HepG2 (cell line): ENCODE data around the gene KRTAP29-1. TPM values are rescaled to one million over a fixed set of nuclear protein-coding genes. Genes with fewer than 3 reads are reported as not detected.
A peak's percentile ranks its signal among the peaks of the same experiment; 100 is the strongest.

Experiments used
- ATAC-seq: fragments of 200-7000 bp; cut with Tn5 transposase; 3 replicates; pipeline ENCODE4 v1.9.1; 2020; ENCODE audit warnings: mild to moderate bottlenecking, moderate library complexity
- BruUV-seq: library from RNA; stranded (reverse); fragments of 400-500 nt; replicated peaks from 2 replicates; lab custom pipeline; 2021; lab: Mats Ljungman, UMichigan
- CTCF ChIA-PET: fragments of 300-600 bp; formaldehyde crosslinking; extraction: SDS; loops from one replicate; lab custom pipeline; 2021; ENCODE audit warnings: low total read pairs, inconsistent platforms, low intra/inter-chr PET ratio; lab: Yijun Ruan, JAX
- POLR2A ChIA-PET: fragments of 350-600 bp; sonication (Branson Sonifier 250); formaldehyde crosslinking; loops from one replicate; lab custom pipeline; 2020; ENCODE audit warnings: antibody characterized with exemption, inconsistent platforms; lab: Yijun Ruan, JAX
- DNase-seq: peaks from one replicate; pipeline ENCODE4 v3.0.0-alpha.2; 2015; ENCODE audit warnings: low spot score
- FAIRE-seq: peaks from 3 replicates; lab custom pipeline; 2011; peaks lifted over from hg19 to GRCh38; lab: Jason Lieb, UNC
- H2AFZ ChIP-seq: one replicate; pipeline ENCODE4 v1.6.1; 2011; ENCODE audit warnings: low read length, inconsistent platforms
- H3K27ac ChIP-seq: fragments of 300-600 bp; 3 replicates; pipeline ENCODE4 v1.8.0; 2011; ENCODE audit warnings: mixed run types, mild to moderate bottlenecking, mixed read lengths, low read length, inconsistent platforms; ENCODE audit not compliant: insufficient read depth; ENCODE audit errors: extremely low read length
- H3K27me3 ChIP-seq, 2 experiments: fragments of 200-600 bp in 1 of 2; 2 replicates in 1 of 2; 3 replicates in 1 of 2; pipeline versions ENCODE4 v1.6.0 to v1.8.0; 2011; ENCODE audit warnings: low read length in 2 of 2, mild to moderate bottlenecking in 2 of 2, moderate library complexity in 2 of 2, inconsistent platforms in 1 of 2; ENCODE audit not compliant: insufficient read depth in 2 of 2, control insufficient read depth in 1 of 2
- H3K36me3 ChIP-seq, 2 experiments: fragments of 200-600 bp in 1 of 2; replicated peaks in 1 of 2; 2 replicates in 1 of 2; 3 replicates in 1 of 2; pipeline versions ENCODE4 v1.5.1 to v1.8.0; 2011; ENCODE audit warnings: low read length in 2 of 2, inconsistent platforms in 1 of 2; ENCODE audit not compliant: insufficient read depth in 2 of 2, control insufficient read depth in 1 of 2
- H3K4me1 ChIP-seq: 2 replicates; pipeline ENCODE4 v1.5.1; 2012; ENCODE audit warnings: low read length, inconsistent platforms; ENCODE audit not compliant: insufficient read depth
- H3K4me2 ChIP-seq: 2 replicates; pipeline ENCODE4 v1.6.0; 2011; ENCODE audit warnings: low read depth, low read length, inconsistent platforms
- H3K4me3 ChIP-seq, 3 experiments: fragments of 200-600 bp in 1 of 3; sonication (generic), shearing (Covaris generic) in 1 of 3; replicated peaks in 1 of 3; 2 replicates each; pipeline ENCODE4 v1.5.1; 2011 to 2016; ENCODE audit warnings: low read length in 3 of 3, inconsistent platforms in 2 of 3, low read depth in 2 of 3, mild to moderate bottlenecking in 2 of 3, control low read depth in 1 of 3, mixed read lengths in 1 of 3; ENCODE audit not compliant: insufficient read depth in 1 of 3
- H3K79me2 ChIP-seq: one replicate; pipeline ENCODE4 v1.6.1; 2011; ENCODE audit warnings: low read length, inconsistent platforms; ENCODE audit not compliant: insufficient read depth
- H3K9ac ChIP-seq: 2 replicates; pipeline ENCODE4 v1.6.0; 2011; ENCODE audit warnings: mild to moderate bottlenecking, low read depth, low read length, inconsistent platforms; ENCODE audit not compliant: insufficient read depth
- H3K9me3 ChIP-seq: 2 replicates; pipeline ENCODE4 v1.5.1; 2012; ENCODE audit warnings: mild to moderate bottlenecking, low read length
- H4K20me1 ChIP-seq: 2 replicates; pipeline ENCODE4 v1.6.0; 2011; ENCODE audit warnings: inconsistent platforms, mild to moderate bottlenecking, low read length, moderate library complexity; ENCODE audit not compliant: insufficient read depth
- AHDC1 ChIP-seq: sonication (generic); formaldehyde crosslinking; IDR thresholded peaks from 2 replicates; pipeline ENCODE4 v1.5.1; 2020; ENCODE audit warnings: mild to moderate bottlenecking, missing genetic modification reagents, borderline replicate concordance
- BRCA1 ChIP-seq: sonication (generic); formaldehyde crosslinking; IDR thresholded peaks from 2 replicates; pipeline ENCODE4 v1.4.0; 2020; ENCODE audit warnings: missing genetic modification reagents
- NFE2L2 ChIP-seq: fragments of 150-350 bp; IDR thresholded peaks from 2 replicates; pipeline ENCODE4 v1.6.1; 2014; ENCODE audit warnings: low read length
- PAF1 ChIP-seq: IDR thresholded peaks from 2 replicates; pipeline ENCODE4 v1.6.1; 2016; ENCODE audit warnings: missing genetic modification reagents, missing compliant biosample characterization
- TCF7 ChIP-seq: sonication (generic); IDR thresholded peaks from 2 replicates; pipeline ENCODE4 v1.6.1; 2016; ENCODE audit warnings: antibody characterized with exemption, low read depth
- ZBTB7A ChIP-seq: sonication (generic); formaldehyde crosslinking; IDR thresholded peaks from 2 replicates; pipeline ENCODE4 v1.8.0; 2022; ENCODE audit warnings: mild to moderate bottlenecking, missing genetic modification reagents
- ZNF484 ChIP-seq: sonication (generic); formaldehyde crosslinking; IDR thresholded peaks from 2 replicates; pipeline ENCODE4 v1.5.1; 2020; ENCODE audit warnings: mild to moderate bottlenecking, low read depth, missing genetic modification reagents, borderline replicate concordance
- ZNF605 ChIP-seq: sonication (generic); formaldehyde crosslinking; IDR thresholded peaks from 2 replicates; pipeline ENCODE4 v1.8.0; 2022; ENCODE audit warnings: mild to moderate bottlenecking, missing genetic modification reagents
- ZUFSP ChIP-seq: sonication (generic); formaldehyde crosslinking; IDR thresholded peaks from 2 replicates; pipeline ENCODE4 v1.9.0; 2021; ENCODE audit warnings: missing genetic modification reagents, mild to moderate bottlenecking, borderline replicate concordance
- WGBS: methylation state at CpG from one replicate; pipeline ENCODE4 v1.1.6; 2017; ENCODE audit warnings: low lambda C conversion rate; 5-methylcytosine and 5-hydroxymethylcytosine counted together
- in situ Hi-C: cut with HindIII; loops from 2 replicates; pipeline ENCODE4 v1.10.0; 2017; ENCODE audit warnings: low pct_unique_long_range_greater_than_20kb; ENCODE audit not compliant: extremely low pct_ligation_motif_present
- intact Hi-C: fragments of 100-400 bp; cut with micrococcal nuclease; formaldehyde crosslinking; loops from one replicate; pipeline ENCODE4 v1.10.0; 2022; ENCODE audit not compliant: unreplicated experiment
- polyA plus RNA-seq, 8 experiments: library from polyadenylated mRNA; depleted of rRNA in 3 of 8; stranded (reverse) in 7 of 8; unstranded in 1 of 8; fragments of >200 nt; fragmentation: Illumina TruSeq in 4 of 8; extraction: Trizol in 4 of 8; gene quantifications; 2 replicates each; pipeline versions ENCODE4 v1.2.1 to v1.2.3, GENCODE V29; 2011 to 2016; ENCODE audit warnings: low read depth in 4 of 8, missing spikeins in 1 of 8, mixed read lengths in 1 of 8; ENCODE audit not compliant: insufficient read depth in 1 of 8
- total RNA-seq, 5 experiments: library from RNA; depleted of rRNA; stranded (reverse); fragments of >200 nt; fragmentation: Illumina TruSeq; extraction: Trizol; gene quantifications; 2 replicates each; pipeline ENCODE4 v1.2.3, GENCODE V29; 2016; ENCODE audit warnings: low read depth in 1 of 5
- TF ChIP-seq, protein P1 (sequence below): sonication (generic); formaldehyde crosslinking; IDR thresholded peaks from 2 replicates; pipeline ENCODE4 v1.4.0; 2020; ENCODE audit warnings: mild to moderate bottlenecking, missing genetic modification reagents
- TF ChIP-seq, protein P2 (sequence below): sonication (generic); formaldehyde crosslinking; IDR thresholded peaks from 2 replicates; pipeline ENCODE4 v1.4.0; 2020; ENCODE audit warnings: missing genetic modification reagents, borderline replicate concordance

KRTAP29-1 gene
- total and polyA plus RNA-seq, 2 of the 13 experiments (the other 11 are each of a cell fraction or from before 2014, with no cell fraction given), result not detected

- H2AFZ ChIP-seq, result no peak overlapping the region
- H3K4me2 ChIP-seq, result no peak overlapping the region
- H3K36me3 ChIP-seq, result no peaks in the 10 kb centered on the region
- no peak overlapping the region for H3K9ac ChIP-seq
- 7% methylated on average over 3 of the region's 3 CpGs for WGBS
- H3K4me3 ChIP-seq, result no peak overlapping the region
- H3K79me2 ChIP-seq, result no peaks in the 10 kb centered on the region
- FAIRE-seq (no peak), ATAC-seq (no peak), DNase-seq (peak; percentile 0)
- no peaks in the 10 kb centered on the region for H3K4me1 ChIP-seq
- no TSS peak for BruUV-seq
- H3K27ac ChIP-seq, result no peak overlapping the region
- in situ Hi-C loops (no loop called here), intact Hi-C loops (no loop called here)
- H4K20me1 ChIP-seq, result no peaks in the 10 kb centered on the region
- TF ChIP-seq ZNF605 (CRISPR knock-in tag) (no peak), ZUFSP (CRISPR knock-in tag) (no peak), TCF7 (no peak), PAF1 (CRISPR knock-in tag) (no peak), BRCA1 (CRISPR knock-in tag) (no peak), NFE2L2 (no peak), ZBTB7A (CRISPR knock-in tag) (no peak), ZNF484 (CRISPR knock-in tag) (no peak), AHDC1 (CRISPR knock-in tag) (no peak)
- TF ChIP-seq, protein P1, sequence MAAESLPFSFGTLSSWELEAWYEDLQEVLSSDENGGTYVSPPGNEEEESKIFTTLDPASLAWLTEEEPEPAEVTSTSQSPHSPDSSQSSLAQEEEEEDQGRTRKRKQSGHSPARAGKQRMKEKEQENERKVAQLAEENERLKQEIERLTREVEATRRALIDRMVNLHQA (CRISPR knock-in tag), result no peak
- TF ChIP-seq, protein P2, sequence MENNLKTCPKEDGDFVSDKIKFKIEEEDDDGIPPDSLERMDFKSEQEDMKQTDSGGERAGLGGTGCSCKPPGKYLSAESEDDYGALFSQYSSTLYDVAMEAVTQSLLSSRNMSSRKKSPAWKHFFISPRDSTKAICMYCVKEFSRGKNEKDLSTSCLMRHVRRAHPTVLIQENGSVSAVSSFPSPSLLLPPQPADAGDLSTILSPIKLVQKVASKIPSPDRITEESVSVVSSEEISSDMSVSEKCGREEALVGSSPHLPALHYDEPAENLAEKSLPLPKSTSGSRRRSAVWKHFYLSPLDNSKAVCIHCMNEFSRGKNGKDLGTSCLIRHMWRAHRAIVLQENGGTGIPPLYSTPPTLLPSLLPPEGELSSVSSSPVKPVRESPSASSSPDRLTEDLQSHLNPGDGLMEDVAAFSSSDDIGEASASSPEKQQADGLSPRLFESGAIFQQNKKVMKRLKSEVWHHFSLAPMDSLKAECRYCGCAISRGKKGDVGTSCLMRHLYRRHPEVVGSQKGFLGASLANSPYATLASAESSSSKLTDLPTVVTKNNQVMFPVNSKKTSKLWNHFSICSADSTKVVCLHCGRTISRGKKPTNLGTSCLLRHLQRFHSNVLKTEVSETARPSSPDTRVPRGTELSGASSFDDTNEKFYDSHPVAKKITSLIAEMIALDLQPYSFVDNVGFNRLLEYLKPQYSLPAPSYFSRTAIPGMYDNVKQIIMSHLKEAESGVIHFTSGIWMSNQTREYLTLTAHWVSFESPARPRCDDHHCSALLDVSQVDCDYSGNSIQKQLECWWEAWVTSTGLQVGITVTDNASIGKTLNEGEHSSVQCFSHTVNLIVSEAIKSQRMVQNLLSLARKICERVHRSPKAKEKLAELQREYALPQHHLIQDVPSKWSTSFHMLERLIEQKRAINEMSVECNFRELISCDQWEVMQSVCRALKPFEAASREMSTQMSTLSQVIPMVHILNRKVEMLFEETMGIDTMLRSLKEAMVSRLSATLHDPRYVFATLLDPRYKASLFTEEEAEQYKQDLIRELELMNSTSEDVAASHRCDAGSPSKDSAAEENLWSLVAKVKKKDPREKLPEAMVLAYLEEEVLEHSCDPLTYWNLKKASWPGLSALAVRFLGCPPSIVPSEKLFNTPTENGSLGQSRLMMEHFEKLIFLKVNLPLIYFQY (CRISPR knock-in tag), result no peak
- CTCF ChIA-PET, result no interaction called here
- no peaks in the 10 kb centered on the region for H3K9me3 ChIP-seq
- POLR2A ChIA-PET, result no interaction called here
- no peaks in the 10 kb centered on the region for H3K27me3 ChIP-seq
Observed at GRCh38 chr17:41278176-41278955, 24.3 kb downstream of the KRTAP29-1 start.
